Natural killer cell treated with Interleukin-12 subunit alpha and Interleukin-12 subunit beta and Interleukin-15 and Interleukin-18, amount 100 ng/mL, for 72 hours (primary cell): ENCODE measurements around the gene IL9. TPM values are rescaled to one million over a fixed set of nuclear protein-coding genes. Genes with fewer than 3 reads are reported as not detected.
A peak's percentile ranks its signal among the peaks of the same experiment; 100 is the strongest.

Source experiments
- ATAC-seq, 2 donors: fragments of 150-1000 bp; cut with Tn5 transposase in 1 of 2; sonication (Bioruptor Pico), chemical (Tn5 transposase) in 1 of 2; 2 replicates each; pipeline ENCODE4 v1.10.0; 2021
- DNase-seq: peaks from one replicate; pipeline ENCODE4 v3.0.0; 2022; ENCODE audit warnings: low spot score
- H3K27ac Mint-ChIP-seq, 2 donors: 1 replicate in 1 of 2; 2 replicates in 1 of 2; pipeline ENCODE4 v1.8.0; 2022; ENCODE audit warnings: mixed read lengths in 2 of 2, mild to moderate bottlenecking in 1 of 2, moderate library complexity in 1 of 2
- H3K27me3 Mint-ChIP-seq, 2 donors: 1 replicate in 1 of 2; 2 replicates in 1 of 2; pipeline ENCODE4 v1.8.0; 2022; ENCODE audit warnings: mixed read lengths in 2 of 2
- H3K36me3 Mint-ChIP-seq: one replicate; pipeline ENCODE4 v1.8.0; 2022; ENCODE audit warnings: mixed read lengths
- H3K4me1 Mint-ChIP-seq, 2 donors: 1 replicate in 1 of 2; 2 replicates in 1 of 2; pipeline ENCODE4 v1.8.0; 2022; ENCODE audit warnings: low read depth in 2 of 2, mixed read lengths in 2 of 2, mild to moderate bottlenecking in 1 of 2
- H3K4me3 Mint-ChIP-seq: one replicate; pipeline ENCODE4 v1.8.0; 2022; ENCODE audit warnings: mixed read lengths
- H3K9me3 Mint-ChIP-seq: 2 replicates; pipeline ENCODE4 v1.8.0; 2022; ENCODE audit warnings: mixed read lengths
- total RNA-seq, 2 donors: library from RNA; stranded (reverse); gene quantifications; one replicate each; pipeline ENCODE4 v1.2.3, GENCODE V29; 2022

Gene IL9
- total RNA-seq, 2 donors from 2014 or later = 0.52 to 3.0 TPM

- ATAC-seq (peak in 1 of 2 donors; percentile 17), DNase-seq (no peak)
- Mint-ChIP-seq H3K36me3 (no peaks in the 10 kb centered on the region), H3K27ac (no peak overlapping the region), H3K27me3 (peaks cover 7 to 8% of the 10 kb centered on the region in 2 donors), H3K4me3 (no peak overlapping the region), H3K9me3 (no peaks in the 10 kb centered on the region), H3K4me1 (no peaks in the 10 kb centered on the region)
These were observed 43.5 kb downstream of the IL9 start for GRCh38 chr5:135851915-135852845.

- no peak for DNase-seq
- Mint-ChIP-seq H3K27ac (no peak overlapping the region), H3K9me3 (no peaks in the 10 kb centered on the region), H3K4me3 (no peak overlapping the region), H3K27me3 (peaks cover 7 to 8% of the 10 kb centered on the region in 2 donors), H3K4me1 (no peaks in the 10 kb centered on the region), H3K36me3 (no peaks in the 10 kb centered on the region)
- ATAC-seq = peak in 1 of 2 donors; percentile 18
These were observed 44.3 kb downstream of the IL9 start for GRCh38 chr5:135851186-135851914.

- ATAC-seq = no peak
- no peaks in the 10 kb centered on the region for H3K4me1 Mint-ChIP-seq
- no peak for DNase-seq
These were observed 45.0 kb downstream of the IL9 start for GRCh38 chr5:135850671-135851070.

GRCh38 chr5:135850231-135850630 lies 45.4 kb downstream of the IL9 start:
- DNase-seq (no peak), ATAC-seq (peak; percentile 11 to 38)
- Mint-ChIP-seq H3K4me3 (no peak overlapping the region), H3K36me3 (no peaks in the 10 kb centered on the region), H3K9me3 (no peaks in the 10 kb centered on the region), H3K27ac (no peak overlapping the region), H3K4me1 (no peaks in the 10 kb centered on the region), H3K27me3 (peaks cover 7 to 8% of the 10 kb centered on the region in 2 donors)

More at GRCh38 chr5:135850671-135851070, 45.0 kb downstream of the IL9 start:
- no peak overlapping the region for H3K27ac Mint-ChIP-seq
- H3K36me3 Mint-ChIP-seq = no peaks in the 10 kb centered on the region
- no peaks in the 10 kb centered on the region for H3K9me3 Mint-ChIP-seq
- no peak overlapping the region for H3K4me3 Mint-ChIP-seq
- H3K27me3 Mint-ChIP-seq = peaks cover 7 to 8% of the 10 kb centered on the region in 2 donors

GRCh38 chr5:135847976-135848375 lies 47.7 kb downstream of the IL9 start:
- H3K27me3 Mint-ChIP-seq = peaks cover 0 to 5% of the 10 kb centered on the region in 2 donors
- ATAC-seq = no peak

GRCh38 chr5:135846311-135846710 lies 49.3 kb downstream of the IL9 start:
- H3K4me1 Mint-ChIP-seq = no peaks in the 10 kb centered on the region
- no peaks in the 10 kb centered on the region for H3K36me3 Mint-ChIP-seq
- no peak overlapping the region for H3K27ac Mint-ChIP-seq
- H3K27me3 Mint-ChIP-seq = peaks cover 9 to 11% of the 10 kb centered on the region in 2 donors
- ATAC-seq = no peak
- H3K9me3 Mint-ChIP-seq = no peaks in the 10 kb centered on the region
- no peak for DNase-seq
- no peak overlapping the region for H3K4me3 Mint-ChIP-seq

More at GRCh38 chr5:135847976-135848375, 47.7 kb downstream of the IL9 start:
- Mint-ChIP-seq H3K27ac (no peak overlapping the region), H3K9me3 (no peaks in the 10 kb centered on the region), H3K4me1 (no peaks in the 10 kb centered on the region), H3K4me3 (no peak overlapping the region), H3K36me3 (no peaks in the 10 kb centered on the region)
- no peak for DNase-seq

- Mint-ChIP-seq H3K4me3 (no peak overlapping the region), H3K9me3 (no peaks in the 10 kb centered on the region), H3K4me1 (no peaks in the 10 kb centered on the region), H3K27ac (no peak overlapping the region), H3K36me3 (no peaks in the 10 kb centered on the region), H3K27me3 (peaks cover 16 to 17% of the 10 kb centered on the region in 2 donors)
- ATAC-seq (peak in 1 of 2 donors; percentile 31), DNase-seq (no peak)
These were observed 51.9 kb downstream of the IL9 start for GRCh38 chr5:135843571-135844337.

GRCh38 chr5:135842737-135843136 lies 52.9 kb downstream of the IL9 start:
- Mint-ChIP-seq H3K27ac (no peak overlapping the region), H3K9me3 (peaks cover 4% of the 10 kb centered on the region), H3K27me3 (peaks cover 19 to 20% of the 10 kb centered on the region in 2 donors), H3K36me3 (no peaks in the 10 kb centered on the region), H3K4me3 (no peak overlapping the region), H3K4me1 (no peaks in the 10 kb centered on the region)
- no peak for ATAC-seq
- no peak for DNase-seq

Other genes starting within 250 kb of the IL9 start
- not detected for gene SLC25A48, start 61.2 kb downstream of the IL9 start, total RNA-seq
- not detected for gene LECT2, start 59.1 kb upstream of the IL9 start, total RNA-seq
- gene TGFBI, start 133.1 kb upstream of the IL9 start, total RNA-seq = not detected
- gene SMAD5, start 237.0 kb upstream of the IL9 start, total RNA-seq = 10 to 100 TPM; 27.5 to 37.6 TPM